ENCODE measurements around the gene HTD2. TPM values are rescaled to one million over a fixed set of nuclear protein-coding genes. Genes with fewer than 3 reads are reported as not detected.

HTD2 gene
- total RNA-seq (2022) (10.1 and 11.5 TPM in 2 replicates), Bru-seq, nascent RNA (percentile 86 among the genes with signal in this experiment), BruChase-seq, experiment 1, labeled RNA remaining after a 6-hour chase (percentile 72 among the genes with signal in this experiment), BruChase-seq, experiment 2, labeled RNA remaining after a 2-hour chase (percentile 70 among the genes with signal in this experiment)
- long read RNA-seq, transcript HTD2-201 (5 exons, 1,508 nt) = minor isoform, 5 of 26 reads
- long read RNA-seq, transcript HTD2-206 (5 exons, 1,378 nt) = major isoform, 18 of 26 reads
- long read RNA-seq, partial matches to known transcripts = 0 of 26 reads
- long read RNA-seq, other reads (novel, unspliced or antisense) = 1 of 26 reads

- Mint-ChIP-seq H3K9me3 (ENCODE audit: unreplicated experiment) (no peaks in the 10 kb centered on the region), H3K4me3 (ENCODE audit: unreplicated experiment) (peak within 1 kb of the TSS; percentile 96), H3K4me1 (ENCODE audit: insufficient read depth, unreplicated experiment) (no peaks in the 10 kb centered on the region), H3K27me3 (ENCODE audit: insufficient read depth, unreplicated experiment) (peaks cover 8% of the 10 kb centered on the region), H3K36me3 (ENCODE audit: insufficient read depth, unreplicated experiment) (peaks cover 40% of the 10 kb centered on the region), H3K27ac (ENCODE audit: low read depth, unreplicated experiment) (peak within 1 kb of the TSS; percentile 99)
- TF ChIP-seq, protein P1, sequence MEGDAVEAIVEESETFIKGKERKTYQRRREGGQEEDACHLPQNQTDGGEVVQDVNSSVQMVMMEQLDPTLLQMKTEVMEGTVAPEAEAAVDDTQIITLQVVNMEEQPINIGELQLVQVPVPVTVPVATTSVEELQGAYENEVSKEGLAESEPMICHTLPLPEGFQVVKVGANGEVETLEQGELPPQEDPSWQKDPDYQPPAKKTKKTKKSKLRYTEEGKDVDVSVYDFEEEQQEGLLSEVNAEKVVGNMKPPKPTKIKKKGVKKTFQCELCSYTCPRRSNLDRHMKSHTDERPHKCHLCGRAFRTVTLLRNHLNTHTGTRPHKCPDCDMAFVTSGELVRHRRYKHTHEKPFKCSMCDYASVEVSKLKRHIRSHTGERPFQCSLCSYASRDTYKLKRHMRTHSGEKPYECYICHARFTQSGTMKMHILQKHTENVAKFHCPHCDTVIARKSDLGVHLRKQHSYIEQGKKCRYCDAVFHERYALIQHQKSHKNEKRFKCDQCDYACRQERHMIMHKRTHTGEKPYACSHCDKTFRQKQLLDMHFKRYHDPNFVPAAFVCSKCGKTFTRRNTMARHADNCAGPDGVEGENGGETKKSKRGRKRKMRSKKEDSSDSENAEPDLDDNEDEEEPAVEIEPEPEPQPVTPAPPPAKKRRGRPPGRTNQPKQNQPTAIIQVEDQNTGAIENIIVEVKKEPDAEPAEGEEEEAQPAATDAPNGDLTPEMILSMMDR (IDR thresholded peaks at IDR 0.05; ENCODE audit: unreplicated experiment) = peak; percentile 66
- intact Hi-C loops (cut with micrococcal nuclease) = loop anchor here (2.0 to 10.0 kb wide), 2 partner anchors 325 to 351 kb away; no protein-coding TSS in a partner anchor
- ChIA-PET CTCF (interaction anchor here (0.6 to 4.3 kb wide), 72 partner anchors 9 to 1574 kb away, joined by 3 to 46 read pairs (median 4); partner anchors contain the start of genes FLNB and KCTD6), POLR2A (interaction anchor here (0.6 to 3.4 kb wide), 39 partner anchors 10 to 396 kb away, joined by 3 to 54 read pairs (median 4); partner anchors contain the start of genes ABHD6, ACOX2, KCTD6 and PDHB)
- peak; percentile 97 for DNase-seq (ENCODE audit: unreplicated experiment)
- BruUV-seq (replicated peaks) = TSS peak; percentile 53
Measured at GRCh38 chr3:58305882-58306711, at the start of gene HTD2, which contains the start of gene RPP14. Gene HTD2, plus strand, starts transcription at chr3:58306520. Its CDS starts 11,094 bp downstream, at chr3:58317614. Gene RPP14, plus strand, starts transcription at chr3:58306245. Its CDS starts 4,085 bp downstream, at chr3:58310330.

GRCh38 chr3:58258392-58259055 lies 47.8 kb upstream of the HTD2 start:
- no peak overlapping the region for H3K4me3 Mint-ChIP-seq (ENCODE audit: unreplicated experiment)
- no peak overlapping the region for H3K27ac Mint-ChIP-seq (ENCODE audit: low read depth, unreplicated experiment)
- DNase-seq (ENCODE audit: unreplicated experiment) = no peak
- intact Hi-C loops (cut with micrococcal nuclease) = no loop called here
- POLR2A ChIA-PET = interaction anchor here (0.7 to 1.0 kb wide), 2 partner anchors 27 to 233 kb away, joined by 3 to 4 read pairs; no protein-coding TSS in a partner anchor
- peaks cover 18% of the 10 kb centered on the region for H3K36me3 Mint-ChIP-seq (ENCODE audit: insufficient read depth, unreplicated experiment)
- BruUV-seq (replicated peaks) = no TSS peak
- H3K27me3 Mint-ChIP-seq (ENCODE audit: insufficient read depth, unreplicated experiment) = no peaks in the 10 kb centered on the region
- TF ChIP-seq, protein P1 (IDR thresholded peaks at IDR 0.05; ENCODE audit: unreplicated experiment) = no peak
- CTCF ChIA-PET = interaction anchor here (0.6 to 1.2 kb wide), 2 partner anchors 9 to 20 kb away, joined by 3 read pairs; no protein-coding TSS in a partner anchor
- H3K4me1 Mint-ChIP-seq (ENCODE audit: insufficient read depth, unreplicated experiment) = peaks cover 5% of the 10 kb centered on the region
- no peaks in the 10 kb centered on the region for H3K9me3 Mint-ChIP-seq (ENCODE audit: unreplicated experiment)

DNA sequence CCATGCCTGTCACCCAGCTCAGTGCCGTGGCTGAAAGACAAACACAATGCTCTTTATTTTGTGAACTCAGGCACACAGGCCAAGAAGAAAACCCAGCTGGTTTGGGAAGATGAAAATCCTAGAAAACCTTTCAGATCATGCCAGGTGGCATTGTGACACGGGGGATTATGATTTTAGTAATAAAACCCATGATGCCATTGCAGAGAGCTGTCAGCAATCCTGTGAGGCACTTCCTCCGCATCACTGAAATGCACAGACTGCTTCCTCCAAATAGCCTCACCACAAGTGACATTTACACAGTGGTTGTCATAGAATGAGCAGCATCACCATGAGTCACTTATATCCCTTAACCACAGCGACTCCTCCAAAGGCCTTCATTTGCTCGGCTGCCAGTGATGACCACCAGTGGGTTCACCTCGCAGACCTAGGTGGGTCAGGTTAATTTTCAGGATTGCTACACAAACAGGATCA lies 46.0 kb upstream of the HTD2 start:
- peaks cover 5% of the 10 kb centered on the region for H3K4me1 Mint-ChIP-seq (ENCODE audit: insufficient read depth, unreplicated experiment)
- CTCF ChIA-PET = interaction anchor here (0.5 to 1.5 kb wide), 3 partner anchors 44 to 135 kb away, joined by 3 to 5 read pairs (median 4); no protein-coding TSS in a partner anchor
- BruUV-seq (replicated peaks) = no TSS peak
- TF ChIP-seq, protein P1 (IDR thresholded peaks at IDR 0.05; ENCODE audit: unreplicated experiment) = no peak
- no peaks in the 10 kb centered on the region for H3K9me3 Mint-ChIP-seq (ENCODE audit: unreplicated experiment)
- no peak overlapping the region for H3K27ac Mint-ChIP-seq (ENCODE audit: low read depth, unreplicated experiment)
- no peak overlapping the region for H3K4me3 Mint-ChIP-seq (ENCODE audit: unreplicated experiment)
- peaks cover 18% of the 10 kb centered on the region for H3K36me3 Mint-ChIP-seq (ENCODE audit: insufficient read depth, unreplicated experiment)
- H3K27me3 Mint-ChIP-seq (ENCODE audit: insufficient read depth, unreplicated experiment) = no peaks in the 10 kb centered on the region
- POLR2A ChIA-PET = interaction anchor here (0.7 to 1.0 kb wide), 2 partner anchors 12 to 13 kb away, joined by 3 read pairs; no protein-coding TSS in a partner anchor
- intact Hi-C loops (cut with micrococcal nuclease) = no loop called here
- peak; percentile 15 for DNase-seq (ENCODE audit: unreplicated experiment)
